Measurements from ENCODE around the gene SPON2.

DNA sequence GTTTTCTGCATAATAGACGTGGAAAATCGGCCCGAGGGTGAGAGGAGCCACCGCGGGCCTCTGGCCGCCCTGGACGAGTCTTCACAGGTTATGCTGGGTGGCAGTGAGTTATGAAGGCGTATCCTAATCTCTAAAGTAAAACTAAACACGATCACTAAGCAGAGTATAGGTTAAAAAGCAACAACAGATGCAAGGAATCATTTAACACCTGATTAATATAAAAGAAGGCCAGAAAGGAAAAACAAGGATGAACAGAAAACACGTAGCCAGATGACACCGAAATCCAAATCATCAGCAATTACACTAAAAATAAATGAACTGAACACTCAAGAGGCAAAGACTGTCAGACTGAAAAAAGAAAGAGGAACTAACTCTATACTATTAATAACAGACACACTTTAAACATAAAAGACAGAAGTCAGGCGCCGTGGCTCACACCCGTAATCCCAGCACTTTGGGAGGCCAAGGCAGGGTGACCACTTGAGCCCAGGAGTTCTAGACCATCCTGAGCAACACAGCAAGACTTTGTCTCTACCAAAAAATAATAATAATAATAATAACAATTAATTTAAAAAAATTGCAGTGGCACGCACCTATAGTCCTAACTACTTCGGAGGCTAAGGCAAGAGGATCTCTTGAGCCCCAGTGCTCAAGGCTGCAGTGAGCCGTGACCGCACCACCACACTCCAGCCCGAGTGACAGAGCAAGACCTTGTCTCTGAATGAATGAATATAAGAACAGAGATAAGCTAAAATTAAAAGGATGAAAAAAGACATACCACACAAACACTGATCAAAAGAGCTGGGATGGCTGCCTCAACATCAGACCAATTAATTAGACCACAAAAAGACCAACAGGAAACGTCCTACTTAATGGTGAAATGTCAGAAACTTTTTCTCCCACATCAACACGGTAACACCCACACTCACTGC lies 46.5 kb upstream of the SPON2 start:
- TF ChIP-seq, protein P1, sequence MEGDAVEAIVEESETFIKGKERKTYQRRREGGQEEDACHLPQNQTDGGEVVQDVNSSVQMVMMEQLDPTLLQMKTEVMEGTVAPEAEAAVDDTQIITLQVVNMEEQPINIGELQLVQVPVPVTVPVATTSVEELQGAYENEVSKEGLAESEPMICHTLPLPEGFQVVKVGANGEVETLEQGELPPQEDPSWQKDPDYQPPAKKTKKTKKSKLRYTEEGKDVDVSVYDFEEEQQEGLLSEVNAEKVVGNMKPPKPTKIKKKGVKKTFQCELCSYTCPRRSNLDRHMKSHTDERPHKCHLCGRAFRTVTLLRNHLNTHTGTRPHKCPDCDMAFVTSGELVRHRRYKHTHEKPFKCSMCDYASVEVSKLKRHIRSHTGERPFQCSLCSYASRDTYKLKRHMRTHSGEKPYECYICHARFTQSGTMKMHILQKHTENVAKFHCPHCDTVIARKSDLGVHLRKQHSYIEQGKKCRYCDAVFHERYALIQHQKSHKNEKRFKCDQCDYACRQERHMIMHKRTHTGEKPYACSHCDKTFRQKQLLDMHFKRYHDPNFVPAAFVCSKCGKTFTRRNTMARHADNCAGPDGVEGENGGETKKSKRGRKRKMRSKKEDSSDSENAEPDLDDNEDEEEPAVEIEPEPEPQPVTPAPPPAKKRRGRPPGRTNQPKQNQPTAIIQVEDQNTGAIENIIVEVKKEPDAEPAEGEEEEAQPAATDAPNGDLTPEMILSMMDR (IDR thresholded peaks at IDR 0.05), result no peak
- TF ChIP-seq ZNF219 (CRISPR knock-in tag; IDR thresholded peaks at IDR 0.05; ENCODE audit: borderline replicate concordance) (no peak), JUN (CRISPR knock-in tag; IDR thresholded peaks at IDR 0.05) (no peak), SP1 (CRISPR knock-in tag; conservative IDR thresholded peaks at IDR 0.05) (no peak), FOXK1 (CRISPR knock-in tag; IDR thresholded peaks at IDR 0.05) (no peak)
